Measurements from ENCODE around the gene CEBPZOS.

CEBPZOS gene

DNA sequence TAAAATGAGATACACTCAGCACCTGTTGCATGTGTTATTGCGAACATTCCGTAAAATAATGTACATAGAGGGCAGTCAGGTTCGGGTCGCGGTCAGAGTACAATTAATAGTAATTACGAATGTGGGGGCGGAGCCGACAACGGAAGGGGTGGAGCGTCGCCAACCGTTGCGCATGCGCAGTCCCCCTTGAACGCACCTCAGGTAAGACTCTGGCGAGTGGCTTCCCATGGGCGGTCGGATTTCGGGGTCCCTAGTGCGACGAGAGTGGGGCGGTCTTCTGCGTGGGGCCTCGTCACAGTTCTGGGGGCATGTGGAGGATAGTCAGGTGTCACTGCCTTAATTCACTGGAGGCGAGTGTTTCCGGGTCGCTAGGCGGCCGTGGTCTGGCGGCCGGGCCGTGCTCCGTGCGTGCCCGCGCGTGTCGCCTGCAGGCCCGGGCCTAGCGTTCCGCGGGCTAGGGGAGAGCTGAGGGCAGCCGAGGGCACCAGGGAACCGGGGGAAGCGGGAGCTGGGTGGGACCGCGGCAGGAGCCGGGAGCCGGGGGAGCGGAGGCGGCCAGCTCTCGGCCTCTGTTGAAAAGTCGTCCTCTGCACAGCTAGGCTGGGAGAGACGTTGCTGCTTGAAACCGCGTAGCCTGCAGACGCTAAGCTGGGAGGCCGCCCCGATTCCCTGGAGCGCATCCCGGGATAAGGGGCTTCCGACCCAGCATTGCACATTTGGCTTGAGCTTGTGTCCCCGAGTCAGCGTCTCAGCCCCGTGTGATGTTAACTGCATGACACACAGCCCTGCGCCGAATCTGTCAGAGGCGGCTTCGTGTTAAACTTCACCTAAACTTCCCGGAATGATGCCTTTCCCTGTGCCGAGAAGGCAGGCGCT is at the start of gene CEBPZOS:
CEBPZOS (plus strand) TSS at position 177 of the 876 bp plus-strand sequence. CDS start 3,209 bp downstream, outside the sequence.
- peak; percentile 81 for DNase-seq (ENCODE audit: low read depth)

DNA sequence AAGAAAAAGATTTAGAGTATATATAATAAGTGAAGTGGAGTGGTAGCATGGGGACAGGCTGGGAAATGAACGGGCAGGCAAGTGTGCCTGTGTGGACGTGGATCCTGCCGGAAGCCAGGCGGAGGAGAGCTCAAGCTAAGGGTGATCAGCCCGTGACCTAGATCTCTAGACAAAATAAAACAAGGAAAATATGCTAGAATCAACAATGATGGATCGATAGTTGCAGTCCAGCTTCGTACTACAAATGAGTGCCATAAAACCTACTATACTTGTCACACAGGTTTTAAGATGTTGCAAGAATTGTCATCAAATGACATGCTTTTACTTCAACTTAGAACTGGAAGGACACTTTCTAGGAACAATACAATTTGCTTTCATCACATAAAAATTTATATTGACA is 48.0 kb upstream of the CEBPZOS start:
- DNase-seq (ENCODE audit: low read depth): no peak

DNA sequence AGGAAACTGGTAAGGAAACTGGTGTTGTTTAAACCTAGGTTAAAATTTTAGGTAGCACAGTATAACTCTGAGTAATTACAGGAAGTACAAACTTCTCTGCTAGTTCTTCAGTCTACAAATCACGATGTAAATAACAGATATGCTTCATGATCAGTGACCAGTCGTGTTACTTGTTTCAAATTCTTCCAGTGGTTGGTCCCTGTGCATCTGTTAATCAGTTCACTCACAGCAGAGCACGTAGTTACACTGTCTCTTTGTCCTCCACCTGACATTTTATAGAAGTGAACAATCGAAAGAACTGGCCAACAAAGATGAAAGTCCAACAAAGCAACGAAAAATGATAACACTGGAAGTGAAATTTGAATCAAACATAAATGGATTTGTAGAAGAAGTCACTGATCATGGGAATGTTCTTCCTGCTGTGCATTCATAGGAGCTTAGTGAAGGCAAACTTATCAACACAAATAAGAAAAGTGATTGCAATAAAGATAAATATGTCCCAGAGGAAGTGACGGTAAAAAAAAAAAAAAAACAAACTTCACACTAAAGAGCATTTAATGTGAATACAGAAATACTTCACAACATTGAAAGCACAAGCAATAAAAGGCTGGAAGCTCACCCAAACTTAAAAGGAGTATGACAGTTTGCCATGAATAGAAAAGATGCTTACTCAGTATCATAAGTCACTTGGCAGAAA is 46.5 kb upstream of the CEBPZOS start:
- DNase-seq (ENCODE audit: low read depth): no peak

DNA sequence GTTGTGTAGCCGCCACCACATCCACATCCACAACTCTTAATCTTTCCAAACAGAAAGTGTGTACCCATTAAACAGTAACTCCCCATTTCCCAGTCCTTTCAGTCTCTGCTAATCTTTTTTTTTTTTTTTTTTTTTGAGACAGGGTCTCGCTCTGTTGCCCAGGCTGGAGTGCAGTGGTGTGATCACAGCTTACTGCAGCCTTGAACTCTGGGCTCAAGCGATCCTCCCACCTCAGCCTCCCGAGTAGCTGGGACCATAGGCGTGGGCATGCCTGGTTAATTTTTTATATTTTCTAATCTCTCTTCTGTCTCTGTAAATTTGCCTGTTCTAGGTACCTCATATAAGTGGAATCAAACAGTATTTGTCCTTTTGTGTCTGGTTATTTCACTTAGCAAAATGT is 43.1 kb upstream of the CEBPZOS start:
- DNase-seq (ENCODE audit: low read depth): no peak

DNA sequence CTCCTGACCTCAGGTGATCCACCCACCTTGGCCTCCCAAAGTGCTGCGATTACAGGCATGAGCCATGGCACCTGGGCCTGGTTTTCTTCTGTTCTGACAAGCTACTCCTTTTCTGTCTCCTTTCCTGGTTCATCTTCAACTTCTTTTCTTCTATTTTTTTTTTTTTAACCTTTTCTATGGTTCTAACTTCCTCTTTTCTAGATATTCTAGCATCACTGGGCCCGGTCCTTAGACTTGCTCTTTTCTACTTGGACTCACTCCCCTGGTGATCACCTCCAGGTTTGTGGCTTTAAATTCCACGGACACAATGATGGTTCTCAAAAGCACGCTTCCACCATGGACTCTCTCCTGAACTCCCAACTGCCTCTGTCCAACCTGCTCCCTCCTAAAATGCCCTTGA is 41.5 kb upstream of the CEBPZOS start:
- DNase-seq (ENCODE audit: low read depth): no peak

DNA sequence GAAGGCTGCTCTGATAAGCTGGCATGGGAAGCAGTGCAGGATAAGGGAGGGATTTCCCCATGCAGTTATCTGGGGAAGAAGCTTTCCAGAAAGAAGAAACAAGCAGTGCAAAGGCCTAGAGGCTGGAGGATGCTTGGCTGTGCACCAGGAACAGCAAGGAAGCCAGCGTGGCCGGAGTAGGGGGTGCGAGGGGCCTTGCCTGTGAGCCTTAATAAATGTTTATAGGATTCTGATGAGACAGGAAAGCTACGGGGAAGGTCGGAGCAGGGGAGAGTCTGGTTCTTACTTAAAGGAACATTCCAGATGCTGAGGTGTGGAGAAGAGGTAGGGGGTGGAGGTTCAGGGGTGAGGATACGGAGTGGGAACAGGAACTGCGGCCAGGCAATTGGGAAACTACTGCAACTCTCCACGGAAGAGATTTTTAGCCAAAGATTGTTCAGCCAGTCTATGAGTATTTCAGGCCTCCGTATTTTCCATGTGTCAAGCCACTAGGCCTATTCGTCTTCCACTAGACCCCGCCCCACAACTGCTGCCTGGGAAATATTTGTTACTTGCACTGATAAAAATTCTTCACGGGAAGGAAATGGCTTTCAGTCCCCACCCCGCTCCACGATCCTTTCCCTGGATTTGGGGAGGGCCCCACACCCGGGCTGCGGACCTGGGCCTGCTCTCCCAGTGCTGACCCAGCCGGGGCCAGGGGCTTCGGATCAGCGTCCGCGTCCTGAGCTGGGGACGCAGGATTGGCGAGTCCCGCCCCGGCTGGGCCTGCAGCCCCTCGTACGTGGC is 40.0 kb upstream of the CEBPZOS start:
- peak; percentile 55 for DNase-seq (ENCODE audit: low read depth)

DNA sequence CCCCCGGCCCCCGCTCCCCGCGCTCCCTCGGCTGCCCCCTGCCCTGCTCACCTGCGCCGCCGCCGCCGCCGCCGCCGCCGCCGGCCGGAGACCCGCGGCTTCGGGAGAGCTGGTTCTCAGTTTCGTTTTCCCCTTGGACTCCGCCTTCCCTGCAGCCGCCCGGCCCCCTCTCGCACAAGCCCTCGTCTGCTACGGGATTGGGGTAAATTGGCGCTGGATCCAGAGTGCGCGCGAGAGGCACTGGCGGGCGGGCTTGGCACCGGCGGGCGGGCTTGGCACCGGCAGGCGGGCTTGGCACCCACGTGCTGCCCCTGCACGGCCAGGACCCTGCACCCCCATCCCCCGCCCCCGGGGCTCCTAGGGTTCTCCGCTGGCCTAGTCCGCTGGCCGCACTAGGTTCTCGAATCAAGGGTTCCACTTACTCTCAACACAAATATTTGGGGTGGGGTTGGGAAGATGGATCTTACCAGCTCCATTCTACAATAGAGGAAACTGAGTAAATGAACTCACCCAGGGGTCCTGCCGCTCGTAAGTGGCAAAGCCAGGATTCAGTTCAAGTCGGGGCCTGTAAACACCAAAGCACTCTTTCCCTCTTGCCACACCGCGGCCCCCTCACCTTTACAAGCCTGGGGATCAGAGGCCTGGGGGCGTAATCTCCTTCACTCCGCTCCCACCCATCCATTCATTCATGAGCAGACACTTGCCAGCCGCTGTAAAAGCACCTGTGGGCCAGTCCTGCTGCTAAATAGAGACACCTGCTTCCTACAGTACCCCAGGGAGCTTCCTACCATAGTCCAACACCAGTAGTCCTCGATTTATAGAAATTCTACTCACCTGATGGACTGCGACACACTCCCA is 39.2 kb upstream of the CEBPZOS start, which contains the start of gene EIF2AK2:
EIF2AK2 (minus strand) TSS at position 124 of the 858 bp plus-strand sequence. CDS start 9,174 bp downstream, outside the sequence.
- peak; percentile 92 for DNase-seq (ENCODE audit: low read depth)

DNA sequence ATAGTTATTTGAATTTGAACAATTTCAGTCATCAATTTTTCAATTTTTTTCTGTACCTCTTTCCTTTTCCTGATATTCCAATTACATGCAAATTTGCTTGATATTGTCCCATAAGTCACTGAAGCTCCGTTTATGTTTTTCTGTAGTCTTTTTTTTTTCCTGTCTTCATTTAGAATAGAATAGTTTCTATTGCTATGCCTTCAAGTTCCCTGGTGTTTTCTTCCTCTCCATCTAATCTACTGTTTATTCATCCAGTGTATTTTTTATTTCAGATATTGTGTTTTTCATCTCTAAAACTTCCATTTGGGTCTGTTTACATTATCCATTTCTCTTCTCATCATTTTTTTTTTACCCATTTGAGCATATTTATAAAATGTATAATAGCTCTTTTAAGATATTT is 31.5 kb upstream of the CEBPZOS start:
- no peak for DNase-seq (ENCODE audit: low read depth)

DNA sequence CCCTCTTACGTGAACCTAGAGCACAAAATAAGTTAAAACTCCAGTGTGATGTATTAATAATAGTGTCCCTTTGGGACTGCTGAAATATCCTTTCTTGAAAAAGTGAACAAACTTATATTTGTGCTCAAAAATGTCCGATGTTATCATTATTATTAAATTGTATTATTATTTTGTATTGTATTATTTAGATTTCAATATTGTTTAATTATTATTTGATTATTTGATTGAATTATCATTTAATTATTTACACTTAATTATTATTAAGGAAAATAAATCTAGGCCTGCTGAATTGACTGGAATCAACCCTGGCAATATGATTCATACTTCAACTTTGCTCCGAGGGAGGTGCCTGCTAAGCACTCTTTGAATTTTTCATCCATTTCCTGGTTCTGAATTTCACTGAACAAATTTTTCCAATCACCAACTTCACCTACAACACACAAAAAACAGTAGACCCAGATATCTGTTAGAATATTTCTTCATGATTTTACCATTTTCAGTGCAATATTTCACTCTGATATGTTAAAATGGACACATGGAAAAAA is 28.6 kb upstream of the CEBPZOS start:
- peak; percentile 34 for DNase-seq (ENCODE audit: low read depth)

DNA sequence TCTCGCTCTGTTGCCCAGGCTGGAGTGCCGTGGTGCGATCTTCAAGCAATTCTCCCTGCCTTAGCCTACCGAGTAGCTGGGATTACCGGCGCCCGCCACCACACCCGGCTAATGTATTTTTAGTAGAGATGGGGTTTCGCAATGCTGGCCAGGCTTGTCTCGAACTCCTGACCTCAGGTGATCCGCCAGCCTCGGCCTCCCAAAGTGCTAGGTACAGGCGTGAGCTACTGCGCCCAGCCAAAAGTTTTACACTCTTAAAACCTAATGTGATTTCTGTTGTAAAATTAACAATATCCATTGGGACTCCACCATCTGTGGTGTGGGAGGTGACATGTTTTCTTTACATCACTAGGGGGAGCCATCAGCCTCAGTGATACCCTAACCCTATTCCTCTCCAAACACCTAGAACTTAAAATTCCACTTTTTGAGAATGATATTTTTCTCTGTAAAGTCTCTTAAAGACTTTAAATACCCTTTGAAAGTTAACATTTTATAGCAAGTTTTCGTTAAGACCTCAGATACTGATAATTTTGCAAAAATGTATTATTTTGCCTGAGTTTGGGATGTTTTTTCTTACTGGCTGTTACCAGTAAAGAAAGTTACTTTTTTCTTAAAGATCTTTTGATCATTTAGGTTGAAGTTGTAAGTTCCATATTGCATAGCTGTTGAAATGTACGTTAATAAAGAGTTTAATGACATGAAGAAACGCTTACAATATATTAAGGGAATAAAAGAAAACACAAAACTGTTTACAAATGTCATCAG is 27.9 kb upstream of the CEBPZOS start:
- peak; percentile 66 for DNase-seq (ENCODE audit: low read depth)

DNA sequence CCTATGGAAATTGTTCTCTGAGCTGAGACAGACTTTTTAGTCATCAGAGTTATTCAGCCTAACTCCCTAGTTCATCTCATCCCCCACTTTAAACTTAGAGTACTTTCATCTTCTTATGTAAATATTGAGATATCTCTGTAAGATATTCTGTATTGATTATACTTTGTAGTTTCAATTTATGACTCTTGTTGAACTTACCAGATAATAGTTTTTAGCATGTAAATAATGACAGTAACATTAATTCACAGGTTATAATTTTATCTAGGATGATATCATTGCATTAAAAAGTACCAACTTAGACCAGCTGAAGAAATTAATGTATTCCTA is 24.7 kb upstream of the CEBPZOS start:
- DNase-seq (ENCODE audit: low read depth): no peak

DNA sequence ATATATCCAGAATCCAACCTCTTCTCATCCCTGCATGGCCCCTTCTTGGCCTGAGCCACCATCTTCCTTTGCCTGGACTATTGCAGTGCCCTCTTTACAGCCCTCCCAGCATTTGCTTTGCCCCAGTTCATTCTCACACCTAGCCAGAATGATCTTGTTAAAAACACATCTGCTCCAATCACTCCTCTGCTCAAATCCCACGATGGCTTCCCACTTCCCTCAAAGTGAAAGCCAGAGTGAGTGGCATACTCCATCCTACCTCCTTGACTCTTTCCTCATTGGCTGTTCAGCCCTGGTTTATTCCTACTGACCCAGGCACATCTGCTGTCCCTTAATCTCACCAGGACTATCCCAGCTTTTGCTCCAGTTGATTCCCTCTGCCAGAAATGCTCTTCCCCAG is 22.6 kb upstream of the CEBPZOS start:
- no peak for DNase-seq (ENCODE audit: low read depth)

DNA sequence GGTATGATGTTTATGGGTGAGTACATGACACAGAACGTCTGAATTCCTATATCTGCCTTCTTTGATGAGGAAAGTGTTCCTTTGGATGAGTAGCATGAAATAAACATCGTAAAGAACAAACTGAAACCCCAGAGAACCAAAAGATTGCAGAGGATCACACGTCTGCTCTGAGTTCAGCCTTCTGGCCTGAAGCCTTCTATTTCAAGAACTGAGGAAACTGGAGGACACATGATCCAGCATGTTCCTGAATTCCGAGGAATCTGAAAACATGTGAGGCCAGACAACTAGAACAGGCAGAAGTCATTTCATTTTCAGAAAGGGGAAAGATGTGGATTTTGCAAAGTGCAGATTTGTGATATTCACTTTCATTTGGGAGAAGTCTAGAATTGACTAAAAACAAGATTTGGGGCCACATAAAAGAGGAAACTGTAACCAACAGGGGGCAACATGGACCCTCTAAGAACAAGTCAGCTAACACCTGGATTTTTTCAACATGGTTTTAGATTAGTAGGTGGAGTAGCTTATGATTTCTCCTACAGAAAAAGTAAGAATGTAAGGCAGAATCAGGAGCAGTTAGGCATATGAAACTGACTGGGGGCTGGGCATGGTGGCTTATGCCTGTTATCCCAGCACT is 16.2 kb upstream of the CEBPZOS start:
- DNase-seq (ENCODE audit: low read depth): no peak

DNA sequence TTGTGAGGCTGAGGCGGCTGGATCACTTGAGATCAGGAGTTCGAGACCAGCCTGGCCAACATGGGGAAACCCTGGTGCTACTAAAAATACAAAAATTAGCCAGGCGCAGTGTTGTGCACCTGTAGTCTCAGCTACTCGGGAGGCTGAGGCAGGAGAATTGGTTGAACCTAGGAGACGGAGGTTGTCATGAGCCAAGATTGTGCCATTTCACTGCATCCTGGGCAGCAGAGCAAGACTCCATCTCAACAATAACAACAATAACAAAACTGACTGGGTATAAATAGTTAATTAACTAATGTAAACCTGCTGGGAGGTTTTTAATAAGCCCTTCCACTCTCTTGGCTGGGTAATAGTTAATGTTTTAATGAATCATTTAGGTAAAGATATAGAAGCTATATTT is 15.7 kb upstream of the CEBPZOS start:
- no peak for DNase-seq (ENCODE audit: low read depth)

DNA sequence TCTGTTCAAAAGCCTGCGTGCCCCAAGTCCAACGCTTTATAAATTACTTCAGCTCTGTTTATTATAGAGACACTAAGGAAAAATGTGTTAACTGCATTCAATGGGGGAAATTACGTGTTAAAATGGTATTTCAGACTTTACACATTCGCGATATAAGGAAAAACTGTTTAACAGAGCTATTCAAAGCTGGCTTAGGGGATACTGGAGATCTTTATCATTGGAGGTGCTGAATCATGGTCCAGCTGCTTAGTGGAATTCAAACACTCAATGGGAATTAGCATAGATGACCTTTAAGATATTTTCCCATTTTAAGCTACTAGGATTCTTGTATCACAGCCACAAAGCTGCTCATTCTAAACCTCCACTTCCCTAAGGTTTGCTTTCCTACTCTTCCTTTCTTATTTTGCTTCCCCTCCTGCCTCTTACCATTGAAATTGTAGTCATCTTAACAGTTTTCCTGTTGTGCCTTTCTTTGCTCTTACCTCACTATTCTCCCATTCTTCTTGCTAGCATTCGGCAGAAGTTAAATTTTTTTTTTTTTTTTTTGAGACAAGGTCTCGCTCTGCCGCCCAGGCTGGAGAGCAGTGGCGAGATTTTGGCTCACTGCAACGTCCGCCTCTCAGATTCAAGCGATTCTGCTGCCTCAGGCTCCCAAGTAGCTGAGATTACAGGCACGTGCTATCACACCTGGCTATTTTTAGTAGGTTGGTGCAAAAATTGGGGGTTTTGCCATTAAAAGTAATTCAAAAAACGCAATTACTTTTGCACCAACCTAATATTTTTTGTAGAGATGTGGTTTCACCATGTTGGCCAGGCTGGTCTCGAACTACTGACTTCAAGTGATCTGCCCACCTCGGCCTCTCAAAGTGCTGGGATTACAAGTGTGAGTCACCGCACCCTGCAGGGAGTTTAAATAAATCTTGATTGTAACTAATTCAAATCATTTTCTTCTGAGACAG is 14.3 kb upstream of the CEBPZOS start:
- DNase-seq (ENCODE audit: low read depth): peak; percentile 64

DNA sequence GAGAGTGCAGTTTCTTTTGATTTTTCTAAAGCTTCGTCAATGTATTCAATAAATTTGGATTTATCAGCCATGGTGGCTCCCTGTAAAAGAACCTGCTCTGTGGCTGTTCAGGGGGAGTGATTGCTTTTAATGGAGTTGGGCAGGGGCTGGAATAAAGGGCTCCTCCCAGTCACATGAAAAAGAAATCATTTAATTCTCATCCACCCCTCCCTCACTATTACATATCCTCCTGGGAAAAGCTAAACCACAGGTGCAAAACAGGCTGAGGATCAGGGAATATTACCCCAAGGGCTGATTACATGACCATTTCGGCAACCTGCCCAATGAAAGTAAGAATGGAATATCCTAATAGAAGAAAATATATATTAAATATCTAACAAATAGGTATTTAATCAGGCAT is 7.7 kb upstream of the CEBPZOS start, which contains the start of gene SULT6B1:
SULT6B1 (minus strand) TSS at position 101 of the 400 bp plus-strand sequence; CDS start at position 71, 30 bp downstream.
- DNase-seq (ENCODE audit: low read depth): no peak

DNA sequence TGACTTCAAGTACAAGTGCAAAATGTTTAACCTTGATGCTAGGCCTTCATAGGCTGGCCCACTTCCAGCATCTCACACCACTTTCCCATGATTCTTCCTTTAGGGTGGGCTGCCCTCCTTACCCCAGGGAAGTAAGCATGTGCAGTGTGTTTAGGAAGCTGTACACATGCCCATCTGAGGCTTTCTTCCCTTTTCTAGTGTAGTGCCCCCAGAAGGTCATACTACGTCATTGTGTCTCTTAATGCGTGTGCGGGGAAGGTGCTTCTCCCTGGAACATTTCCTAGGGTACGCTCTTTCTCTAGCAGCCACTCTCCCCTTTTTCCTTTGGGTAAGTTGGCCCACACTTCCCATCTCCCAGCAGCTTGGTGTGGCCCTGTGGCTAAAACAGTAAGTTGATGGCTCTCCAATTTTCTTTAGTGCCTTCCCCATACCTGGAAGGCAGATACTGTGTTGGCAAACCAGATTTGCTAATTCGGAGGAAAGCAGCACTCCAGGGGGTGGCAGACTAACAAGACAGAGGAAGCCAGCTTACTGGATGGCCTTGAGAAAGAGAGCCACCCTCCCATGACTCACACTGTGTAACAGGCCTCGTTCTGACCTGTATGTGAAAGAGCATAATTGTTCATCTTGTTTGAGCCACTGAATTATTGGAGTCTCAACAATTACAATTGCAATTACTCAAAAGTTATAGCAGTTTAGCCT is 6.7 kb upstream of the CEBPZOS start:
- peak; percentile 93 for DNase-seq (ENCODE audit: low read depth)

DNA sequence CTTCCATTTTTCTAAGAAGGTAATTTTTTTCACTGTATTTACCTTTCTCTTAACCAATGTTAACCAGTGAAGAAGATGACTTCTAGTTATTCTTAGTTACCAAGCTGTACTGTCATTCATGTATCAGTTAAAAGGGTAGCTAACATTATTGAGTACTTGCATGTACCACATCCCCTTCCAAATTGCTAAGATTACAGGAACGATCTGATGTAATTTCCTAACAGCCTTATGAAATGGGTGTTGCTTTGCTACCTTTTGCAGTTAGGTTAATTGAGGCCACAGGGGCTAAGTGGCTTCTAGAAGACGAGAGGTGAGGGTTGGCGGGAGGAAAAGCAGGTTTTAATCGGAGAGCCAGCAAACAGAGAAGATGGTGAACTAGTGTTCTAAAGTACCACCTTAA is 6.0 kb upstream of the CEBPZOS start:
- no peak for DNase-seq (ENCODE audit: low read depth)

Data from ELR (cell line).